Hepatocyte (in vitro differentiated cells): Measurements from ENCODE around the gene BRD4. TPM values are rescaled to one million over a fixed set of nuclear protein-coding genes. Genes with fewer than 3 reads are reported as not detected.

ENCODE experiments used
- DNase-seq: peaks from one replicate; pipeline ENCODE4 v3.0.0-alpha.2; 2016; ENCODE audit warnings: low spot score
- H2AFZ ChIP-seq: fragments of 200-600 bp; sonication (generic); 2 replicates; pipeline ENCODE4 v1.6.0; 2016; ENCODE audit warnings: antibody characterized with exemption, mild to moderate bottlenecking
- H3K27ac ChIP-seq: fragments of 200-600 bp; sonication (generic); 2 replicates; pipeline ENCODE4 v1.5.1; 2016; ENCODE audit warnings: mild to moderate bottlenecking
- H3K27me3 ChIP-seq: fragments of 200-600 bp; sonication (generic); 2 replicates; pipeline ENCODE4 v1.6.1; 2016
- H3K36me3 ChIP-seq: fragments of 200-600 bp; sonication (generic); replicated peaks from 2 replicates; pipeline ENCODE4 v1.5.1; 2016; ENCODE audit warnings: low read depth; ENCODE audit not compliant: insufficient read depth
- H3K4me1 ChIP-seq: fragments of 200-600 bp; sonication (generic); 2 replicates; pipeline ENCODE4 v1.5.1; 2016; ENCODE audit warnings: mild to moderate bottlenecking, moderate library complexity; ENCODE audit not compliant: insufficient read depth
- H3K4me2 ChIP-seq: fragments of 200-600 bp; sonication (generic); 2 replicates; pipeline ENCODE4 v1.6.0; 2016
- H3K4me3 ChIP-seq: fragments of 200-600 bp; sonication (generic); 2 replicates; pipeline ENCODE4 v1.5.1; 2016; ENCODE audit warnings: mild to moderate bottlenecking
- H3K79me2 ChIP-seq: fragments of 200-600 bp; sonication (generic); 2 replicates; pipeline ENCODE4 v1.6.0; 2017; ENCODE audit warnings: mild to moderate bottlenecking
- H3K9me2 ChIP-seq: fragments of 200-600 bp; sonication (generic); replicated peaks from 2 replicates; pipeline ENCODE4 v1.6.0; 2017; ENCODE audit warnings: mild to moderate bottlenecking; ENCODE audit not compliant: insufficient read depth
- H3K9me3 ChIP-seq: fragments of 200-600 bp; sonication (generic); 2 replicates; pipeline ENCODE4 v1.5.1; 2016; ENCODE audit warnings: low read depth, mild to moderate bottlenecking
- H4K20me1 ChIP-seq: fragments of 200-600 bp; sonication (generic); 2 replicates; pipeline ENCODE4 v1.6.0; 2016; ENCODE audit warnings: mild to moderate bottlenecking; ENCODE audit not compliant: insufficient read depth, poor library complexity, severe bottlenecking
- CTCF ChIP-seq: fragments of 200-600 bp; sonication (generic); IDR thresholded peaks from 2 replicates; pipeline ENCODE4 v1.5.1; 2016; ENCODE audit warnings: antibody characterized with exemption, mild to moderate bottlenecking; ENCODE audit not compliant: poor library complexity
- EZH2 ChIP-seq: fragments of 200-600 bp; sonication (generic); IDR thresholded peaks from 2 replicates; pipeline ENCODE4 v1.6.1; 2016; ENCODE audit warnings: antibody characterized with exemption, mild to moderate bottlenecking, borderline replicate concordance
- EZH2phosphoT487 ChIP-seq: fragments of 200-600 bp; sonication (generic); IDR thresholded peaks from one replicate; pipeline ENCODE4 v1.6.1; 2018; ENCODE audit warnings: antibody characterized with exemption, mild to moderate bottlenecking, low read depth, moderate library complexity; ENCODE audit not compliant: unreplicated experiment, severe bottlenecking
- WGBS: methylation state at CpG from one replicate; pipeline ENCODE4 v1.1.6; 2016; ENCODE audit warnings: low lambda C conversion rate; ENCODE audit errors: missing lambda C conversion rate; 5-methylcytosine and 5-hydroxymethylcytosine counted together
- polyA plus RNA-seq: library from polyadenylated mRNA; unstranded; fragments of >200 nt; fragmentation: Nextera tagmentation; extraction: Ambion mirVana; gene quantifications from 2 replicates; pipeline ENCODE4 v1.2.1, GENCODE V29; 2016
- total RNA-seq: library from RNA; depleted of rRNA; stranded (reverse); fragments of >200 nt; gene quantifications from 2 replicates; pipeline ENCODE4 v1.2.3, GENCODE V29; 2014

BRD4 gene
- total and polyA plus RNA-seq, 2 experiments from 2014 or later = 18.0 to 88.4 TPM

DNA sequence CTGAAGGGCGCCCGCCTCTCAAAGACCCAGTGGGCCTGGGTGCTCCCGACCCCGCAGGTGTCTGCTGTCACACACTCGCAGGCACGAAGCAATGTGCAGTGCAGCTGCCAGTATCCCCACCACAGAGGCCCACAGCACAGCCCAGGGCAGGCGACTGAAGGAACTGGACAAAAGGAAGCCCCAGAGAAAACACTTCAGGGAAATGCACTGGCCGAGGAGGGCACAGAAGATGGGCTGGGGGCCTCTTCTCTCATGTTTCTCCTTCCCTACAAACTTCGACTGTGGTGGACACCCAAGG lies 37.2 kb upstream of the BRD4 start:
- Histone ChIP-seq H3K9me2 (no peaks in the 10 kb centered on the region), H3K9me3 (no peaks in the 10 kb centered on the region), H3K4me3 (no peak overlapping the region), H3K27me3 (no peaks in the 10 kb centered on the region), H3K27ac (no peak overlapping the region), H2AFZ (no peak overlapping the region), H4K20me1 (peaks cover 18% of the 10 kb centered on the region), H3K4me1 (no peaks in the 10 kb centered on the region), H3K79me2 (peaks cover 36% of the 10 kb centered on the region), H3K4me2 (no peak overlapping the region), H3K36me3 (peaks cover 4% of the 10 kb centered on the region)
- no peak for DNase-seq
- no peak for TF ChIP-seq EZH2phosphoT487
- TF ChIP-seq EZH2 = no peak
- no peak for TF ChIP-seq CTCF
- 98% methylated on average over 8 of the region's 9 CpGs for WGBS

DNA sequence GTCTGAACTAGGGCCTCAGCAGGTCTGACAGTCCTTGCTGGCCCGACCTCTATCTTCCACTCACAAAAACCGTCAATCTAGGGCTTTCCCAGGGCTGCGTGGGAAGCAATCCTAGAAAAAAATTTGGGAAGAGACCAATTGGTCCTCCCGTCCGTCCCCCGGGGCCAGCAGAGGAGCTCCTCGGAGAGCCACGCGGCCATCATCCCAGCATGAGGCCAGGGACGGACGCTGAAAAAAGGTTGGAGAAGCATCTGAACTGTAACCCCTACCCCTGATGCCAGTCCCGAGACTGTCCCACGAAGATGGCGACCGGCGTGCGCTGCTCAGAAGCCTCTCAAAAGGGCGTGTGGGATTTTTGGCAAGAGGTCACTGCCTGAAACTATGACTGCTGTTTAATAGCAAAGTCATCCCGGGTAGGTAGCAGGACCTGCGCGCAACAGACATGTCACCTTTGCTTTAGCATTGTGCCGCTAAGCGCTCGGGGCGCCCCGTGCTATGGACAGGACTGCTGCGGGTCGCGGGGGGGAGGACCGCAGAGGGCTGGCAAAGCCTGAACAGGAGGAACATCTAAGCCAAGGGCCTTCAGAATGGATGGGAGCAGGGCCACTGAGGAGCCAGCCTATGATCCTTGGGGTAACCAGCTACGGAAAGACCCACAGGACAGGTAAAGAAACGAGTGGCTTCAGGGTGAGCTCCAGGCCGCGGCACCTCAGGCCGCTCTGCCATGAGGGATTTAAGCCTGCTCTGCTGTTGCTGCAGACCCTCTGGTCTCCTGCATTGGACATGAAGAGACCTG lies 36.7 kb upstream of the BRD4 start:
- no peak for DNase-seq
- TF ChIP-seq CTCF = no peak
- TF ChIP-seq EZH2phosphoT487 = no peak
- no peak for TF ChIP-seq EZH2
- no peaks in the 10 kb centered on the region for H3K9me2 ChIP-seq
- H3K27me3 ChIP-seq = no peaks in the 10 kb centered on the region
- H2AFZ ChIP-seq = no peak overlapping the region
- H3K9me3 ChIP-seq = no peaks in the 10 kb centered on the region
- H3K27ac ChIP-seq = no peak overlapping the region
- peaks cover 31% of the 10 kb centered on the region for H3K79me2 ChIP-seq
- H3K4me2 ChIP-seq = no peak overlapping the region
- H3K4me1 ChIP-seq = no peaks in the 10 kb centered on the region
- H3K36me3 ChIP-seq = peaks cover 4% of the 10 kb centered on the region
- WGBS = 98% methylated on average over 35 of the region's 35 CpGs
- H3K4me3 ChIP-seq = no peak overlapping the region
- H4K20me1 ChIP-seq = peaks cover 13% of the 10 kb centered on the region

DNA sequence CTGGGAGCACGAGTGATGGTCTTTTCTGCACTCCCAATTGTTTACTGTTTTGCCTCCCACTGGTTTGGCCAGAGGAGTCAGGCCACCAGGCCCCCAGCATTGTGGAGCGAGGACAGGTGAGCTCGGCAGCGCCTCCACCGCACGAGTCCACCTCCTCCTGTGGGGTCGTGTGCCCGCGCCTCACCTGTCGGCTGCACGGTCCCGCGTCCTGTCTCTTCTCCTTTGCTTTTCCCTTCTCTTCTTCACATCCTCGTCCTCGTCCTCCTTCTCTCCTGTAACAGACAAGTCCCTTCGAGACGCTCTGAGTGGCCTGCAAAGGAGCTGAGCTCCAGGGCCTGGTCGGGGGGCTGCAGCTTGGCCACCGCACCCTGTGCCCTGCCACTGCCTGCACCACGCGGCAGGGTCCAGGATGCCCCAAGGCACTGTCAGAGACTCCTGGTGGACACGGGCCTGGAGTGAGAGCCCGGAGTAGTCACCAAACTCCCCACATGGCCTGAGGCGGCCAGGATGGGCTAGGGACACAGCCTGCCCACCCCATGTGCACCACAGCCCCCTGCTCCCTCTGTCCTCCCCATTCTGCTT lies 35.8 kb upstream of the BRD4 start:
- H3K4me1 ChIP-seq = no peaks in the 10 kb centered on the region
- H3K27me3 ChIP-seq = no peaks in the 10 kb centered on the region
- H3K4me3 ChIP-seq = no peak overlapping the region
- H2AFZ ChIP-seq = no peak overlapping the region
- H3K9me3 ChIP-seq = no peaks in the 10 kb centered on the region
- DNase-seq = no peak
- H3K79me2 ChIP-seq = peaks cover 22% of the 10 kb centered on the region
- peaks cover 4% of the 10 kb centered on the region for H3K36me3 ChIP-seq
- H3K4me2 ChIP-seq = no peak overlapping the region
- H3K9me2 ChIP-seq = no peaks in the 10 kb centered on the region
- H3K27ac ChIP-seq = no peak overlapping the region
- WGBS = 97% methylated on average over 24 of the region's 24 CpGs
- TF ChIP-seq CTCF = no peak
- TF ChIP-seq EZH2 = no peak
- no peak for TF ChIP-seq EZH2phosphoT487
- H4K20me1 ChIP-seq = peaks cover 6% of the 10 kb centered on the region
